HG03097 (cell line): ENCODE data around the gene TOP2B.

Experiments
- ATAC-seq: cut with Tn5 transposase; IDR thresholded peaks from one replicate; pipeline ENCODE4 v1.9.1; 2021; ENCODE audit not compliant: unreplicated experiment, low FRiP score

Gene TOP2B

DNA sequence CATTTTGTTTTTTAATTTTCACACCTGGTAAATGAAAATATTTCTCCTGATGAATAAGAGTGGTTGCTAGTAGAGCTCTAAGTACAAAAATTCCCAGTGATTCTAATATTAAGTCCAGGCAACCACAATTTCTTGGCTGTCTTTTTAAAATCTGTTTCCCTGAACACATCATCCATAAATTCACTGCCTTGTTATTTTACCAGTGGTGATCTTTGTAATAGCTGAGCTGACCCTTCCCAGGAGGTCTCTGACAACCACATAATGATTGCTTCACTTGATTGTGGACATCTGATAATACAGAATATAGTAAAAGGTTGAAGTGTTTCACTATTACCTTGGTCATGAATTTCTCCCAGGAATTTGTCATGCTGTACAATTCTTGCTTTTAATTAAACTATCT, 13.9 kb upstream of the TOP2B start:
- no peak for ATAC-seq

DNA sequence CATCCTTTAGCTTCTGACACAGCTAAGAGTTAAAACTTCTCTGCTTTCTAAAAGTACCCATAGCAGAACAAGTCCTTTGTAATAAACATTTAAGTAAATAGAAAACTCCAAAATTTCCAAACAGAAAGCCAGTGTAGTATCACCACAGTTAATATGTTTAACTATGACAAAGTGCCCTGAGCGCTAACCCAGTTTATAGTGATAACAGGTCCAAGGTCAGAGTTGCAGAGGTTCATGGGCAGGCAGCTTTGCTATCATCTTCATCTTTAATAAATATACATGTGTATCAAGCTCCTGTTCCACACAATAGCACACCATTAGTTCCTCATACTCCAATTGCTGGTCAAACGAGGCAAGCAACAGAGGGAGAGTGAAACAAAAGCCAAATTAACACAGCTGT, 12.4 kb upstream of the TOP2B start:
- ATAC-seq, result no peak

DNA sequence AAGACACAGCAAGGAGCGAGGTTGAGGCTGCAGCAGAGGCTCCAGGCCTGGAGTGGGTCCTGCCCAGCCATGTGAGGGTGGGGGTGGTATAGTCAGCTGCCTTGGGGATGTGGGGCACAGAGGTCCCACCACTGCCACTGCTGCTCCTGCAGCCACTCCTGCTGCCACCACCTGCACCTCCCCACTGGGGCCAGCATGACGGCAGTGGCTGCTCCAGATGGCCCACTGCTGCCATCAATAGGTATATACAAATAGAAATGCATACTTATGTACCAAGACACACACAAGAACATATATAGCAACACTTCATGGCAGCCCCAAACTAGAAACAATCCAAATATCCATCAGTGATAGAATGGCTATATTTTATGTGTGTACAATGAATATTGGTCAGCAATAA, 10.0 kb upstream of the TOP2B start:
- ATAC-seq, result no peak

DNA sequence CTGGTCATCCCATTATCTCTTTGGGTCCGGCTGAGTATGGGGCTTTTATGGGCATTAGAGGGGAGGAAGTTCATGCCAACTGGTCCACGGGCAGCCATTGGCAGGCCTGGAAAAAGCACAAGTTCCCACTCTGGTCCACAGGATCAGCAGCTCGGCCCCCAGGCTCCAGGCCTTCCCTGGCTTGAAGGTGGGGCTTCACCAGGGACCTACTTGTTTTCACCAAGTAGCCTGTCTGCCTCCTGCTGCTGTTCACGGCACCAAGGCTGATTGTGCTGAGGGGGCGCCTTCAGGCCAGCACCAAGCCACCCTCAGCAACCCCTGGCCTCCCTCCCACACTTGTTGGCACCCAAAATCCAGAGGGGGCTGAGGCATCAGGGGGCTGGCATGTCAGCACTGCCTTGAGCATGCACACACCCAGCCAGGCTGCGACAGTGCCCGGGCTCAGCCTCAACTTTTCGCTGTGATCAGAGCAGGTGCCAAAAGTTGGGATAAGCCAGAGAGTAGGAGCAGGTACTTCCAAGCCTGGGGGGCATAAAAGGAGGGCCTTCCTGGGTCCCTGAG, 9.1 kb upstream of the TOP2B start:
- ATAC-seq, result no peak

DNA sequence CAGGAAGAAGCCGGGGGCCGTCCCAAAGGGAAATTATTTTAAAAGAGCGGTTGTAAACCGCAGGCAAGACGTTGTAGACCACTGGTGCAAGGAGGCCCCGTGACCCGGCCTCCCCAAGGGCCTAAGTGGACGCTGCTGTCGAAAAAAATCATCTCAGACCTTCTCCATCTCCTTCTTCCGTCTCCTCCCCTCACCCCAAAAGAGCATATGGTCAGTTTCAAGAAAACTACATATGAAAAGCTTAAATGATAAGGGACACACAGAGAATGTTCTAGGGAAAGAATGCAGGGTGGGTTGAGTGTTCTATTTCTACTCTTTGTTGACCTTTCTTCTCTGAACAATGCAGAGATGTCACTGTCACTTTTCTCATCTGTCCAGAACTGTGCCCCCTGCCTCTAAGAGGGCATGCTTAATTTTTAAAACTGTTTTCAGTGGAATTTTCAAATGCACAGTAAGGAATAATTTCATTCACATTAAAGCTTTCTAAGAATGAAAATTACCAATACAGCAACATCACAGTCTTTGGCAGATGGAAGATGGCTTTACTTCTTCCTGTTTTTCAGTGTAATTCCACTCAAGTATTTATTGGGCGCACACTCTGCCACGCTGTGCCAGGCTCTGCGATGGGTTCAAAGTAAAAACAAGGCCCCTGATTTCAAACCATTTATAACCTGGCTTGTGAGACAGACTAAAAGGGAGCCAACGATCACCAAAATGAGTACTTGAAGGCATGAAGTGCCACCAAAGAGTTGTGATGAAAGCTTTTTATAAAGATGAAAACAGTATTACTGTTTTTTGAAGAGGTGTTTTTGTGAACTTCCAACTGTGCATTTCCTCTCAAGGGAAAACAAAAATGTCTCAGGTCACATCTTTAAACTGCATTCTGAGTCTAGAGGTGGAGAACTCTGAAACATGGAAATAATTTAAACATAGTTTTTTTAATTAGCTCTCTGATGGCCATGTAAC, 891 bp upstream of the TOP2B start:
- peak; percentile 34 for ATAC-seq

DNA sequence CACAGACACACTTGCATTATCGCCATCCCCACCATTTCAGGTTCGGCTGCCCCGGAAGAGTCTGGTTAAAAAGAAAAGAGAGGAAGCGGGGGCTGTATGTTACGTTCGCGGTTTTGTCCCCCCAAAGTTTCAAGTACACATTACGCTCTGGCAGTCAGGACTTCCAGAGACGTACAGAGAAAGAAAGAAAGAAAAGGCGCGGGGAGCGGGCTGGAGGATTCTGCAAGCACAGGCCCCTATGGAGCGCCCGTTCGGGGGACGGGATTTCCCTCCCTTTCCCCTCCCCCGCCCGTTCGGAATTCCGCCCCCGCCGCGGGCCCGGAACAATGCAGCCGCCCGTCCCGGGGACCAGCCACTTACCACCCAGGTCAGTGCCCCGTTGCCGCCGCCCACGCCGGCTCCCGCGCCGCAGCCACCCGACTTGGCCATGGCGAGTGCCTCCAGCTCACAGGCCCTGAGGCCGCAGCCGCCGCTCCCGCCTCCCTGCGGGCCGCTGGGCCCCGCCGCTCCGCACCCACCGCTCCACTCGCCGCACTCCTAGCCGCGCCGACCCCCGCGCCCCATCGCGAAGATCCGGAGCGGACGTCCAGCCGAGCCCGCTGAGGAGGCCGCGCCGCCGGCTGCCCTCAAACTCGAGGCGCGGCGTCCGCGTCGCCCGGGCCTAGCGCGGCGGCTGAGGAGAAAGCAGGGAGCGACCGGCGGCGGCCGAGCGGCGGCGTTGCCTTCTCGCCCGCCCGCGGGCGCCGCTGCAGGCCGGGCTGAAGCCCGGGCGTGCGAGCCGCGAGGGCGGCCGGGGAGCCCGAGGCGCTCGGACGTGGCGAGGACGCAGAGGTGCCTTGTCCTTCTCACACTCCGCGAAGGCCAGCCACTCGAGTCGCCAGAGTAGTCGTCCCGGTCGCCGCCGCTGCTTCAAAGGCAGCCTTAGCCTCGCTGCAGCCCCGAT, 567 bp downstream of the TOP2B start:
- peak; percentile 26 for ATAC-seq

DNA sequence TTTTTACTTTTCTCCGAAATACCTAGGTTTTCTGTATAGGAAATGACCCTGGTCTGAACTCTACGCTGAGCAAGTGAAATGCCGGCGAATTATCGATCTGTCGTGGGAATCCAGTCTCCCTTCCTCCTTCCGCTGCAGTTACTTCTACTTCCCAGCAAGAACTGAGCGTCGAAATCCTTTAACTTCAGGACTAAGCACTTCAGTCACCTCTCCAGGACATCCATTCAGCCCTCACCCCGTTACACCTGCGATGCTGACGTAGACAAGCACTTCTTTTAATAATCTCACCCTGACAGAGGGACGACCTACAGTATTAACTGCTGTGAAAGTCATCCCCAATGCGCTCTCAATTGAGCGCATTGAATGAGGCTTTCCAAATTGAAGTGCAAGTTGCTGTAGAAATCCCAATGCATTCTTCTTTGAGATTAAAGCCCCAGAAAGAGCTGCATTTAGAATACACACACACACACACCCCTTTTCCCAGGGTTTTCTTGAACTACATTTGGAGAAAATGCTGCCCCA, 1.3 kb downstream of the TOP2B start:
- ATAC-seq, result peak; percentile 12

DNA sequence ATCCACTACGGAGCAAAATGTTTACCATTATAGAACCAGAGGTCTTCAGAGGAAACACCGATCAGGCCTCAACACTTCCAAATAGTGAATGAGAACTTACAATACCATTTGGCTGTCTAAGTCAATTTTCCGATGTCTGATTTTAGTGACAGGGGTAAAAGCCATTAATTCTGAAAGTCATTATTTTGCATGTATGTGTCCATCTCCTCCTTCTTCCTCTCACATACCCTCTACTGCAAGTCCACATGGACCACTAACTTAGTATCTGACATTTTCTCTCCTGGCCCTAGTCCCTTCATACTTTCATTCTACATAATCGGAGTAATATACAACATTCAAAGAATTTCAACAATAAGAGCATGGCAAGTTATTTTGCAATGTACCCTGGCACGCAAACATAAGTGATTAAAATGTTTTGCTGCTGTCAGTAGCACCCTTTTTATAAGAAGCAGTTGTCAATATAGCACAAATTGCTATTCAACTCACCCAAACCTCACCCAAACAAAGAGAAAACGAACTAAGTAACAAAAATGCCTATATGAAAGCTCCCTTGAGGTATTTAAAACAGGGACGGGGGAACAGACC, 1.9 kb downstream of the TOP2B start:
- ATAC-seq, result no peak

DNA sequence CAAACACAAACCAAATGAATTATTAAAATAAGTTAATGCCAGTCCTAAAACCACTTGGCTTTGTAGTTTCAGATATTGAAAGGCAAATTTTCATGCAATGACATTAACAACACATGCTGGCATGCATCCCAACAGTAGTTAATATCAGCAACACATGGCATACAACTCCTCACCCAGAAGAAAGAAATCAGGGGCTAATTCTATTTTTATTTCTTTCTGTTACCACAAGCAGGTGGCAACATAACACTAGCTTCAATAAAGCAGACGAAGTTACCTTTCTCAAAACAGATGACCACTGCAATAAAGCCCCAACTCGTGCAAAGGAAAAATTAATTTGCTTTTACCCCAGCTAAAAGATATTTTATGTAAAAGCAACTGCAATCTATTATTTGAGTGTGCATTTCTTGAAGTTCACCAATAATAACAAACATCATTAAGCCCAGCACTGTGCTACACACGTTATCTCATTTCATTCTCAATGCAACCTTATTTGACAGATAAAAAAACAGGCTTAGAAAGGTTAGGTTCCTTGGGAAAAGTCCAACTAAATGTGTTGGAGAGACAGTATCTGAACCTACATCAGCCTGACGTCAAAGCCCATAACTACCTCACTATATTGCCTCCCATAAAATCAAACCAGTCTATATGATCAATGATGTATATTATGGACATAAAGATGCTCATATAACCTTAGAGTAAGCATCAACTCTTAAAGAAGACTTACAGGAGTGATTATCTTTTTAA, 2.8 kb downstream of the TOP2B start:
- no peak for ATAC-seq

DNA sequence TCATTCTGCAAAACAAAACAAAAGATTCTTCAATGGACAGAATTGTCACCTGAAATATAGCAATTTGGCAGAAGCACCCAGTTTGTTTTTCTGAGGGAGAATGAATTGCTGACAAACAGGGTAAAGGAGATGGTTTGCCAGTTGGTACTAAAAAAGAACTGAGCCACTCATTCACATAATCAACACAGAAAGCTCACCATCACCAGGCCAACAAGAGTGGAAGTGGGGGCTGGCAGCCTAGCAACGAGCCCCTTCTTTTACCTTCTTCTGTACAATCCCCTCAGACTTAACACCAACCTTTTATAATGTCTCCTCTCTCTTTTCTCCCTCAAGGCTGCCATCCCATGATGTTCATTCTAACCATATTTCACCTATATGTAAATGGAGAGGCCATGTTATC, 5.9 kb downstream of the TOP2B start:
- ATAC-seq, result no peak

DNA sequence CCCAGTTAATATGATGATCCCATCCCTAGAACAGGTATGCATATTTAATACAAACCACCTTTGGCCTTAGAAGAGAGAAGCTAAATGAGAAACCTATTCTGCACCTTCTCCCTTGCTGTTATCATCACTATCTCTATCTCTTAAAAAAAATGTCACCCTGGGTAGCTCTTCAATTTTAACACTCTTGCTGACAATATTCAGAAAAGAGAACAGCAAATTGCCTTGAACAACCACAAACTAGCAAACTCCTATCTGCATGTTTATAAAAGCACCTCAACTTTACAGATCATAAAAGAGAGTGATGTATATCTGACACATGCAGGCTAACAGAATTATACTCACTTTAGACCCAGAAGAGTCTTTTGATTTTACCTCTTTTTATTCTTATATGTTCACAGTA, 7.4 kb downstream of the TOP2B start:
- no peak for ATAC-seq

DNA sequence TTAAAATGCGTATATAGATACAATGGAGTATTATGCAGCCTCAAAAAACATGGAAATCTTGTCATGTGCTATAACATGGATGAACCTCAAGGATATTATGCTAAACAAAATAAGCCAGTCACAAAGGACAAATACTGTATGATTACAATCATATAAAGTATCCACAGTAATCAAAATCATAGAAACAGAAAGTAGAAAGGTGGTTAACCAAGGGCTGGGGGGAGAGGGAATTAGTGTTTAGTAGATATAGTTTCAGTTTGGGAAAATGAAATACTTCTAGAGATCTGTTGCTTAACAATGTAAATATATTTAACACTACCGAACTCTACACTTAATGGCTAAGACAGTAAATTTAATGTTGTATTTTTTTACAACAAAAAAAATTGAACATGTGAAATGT, 9.0 kb downstream of the TOP2B start:
- ATAC-seq, result no peak

DNA sequence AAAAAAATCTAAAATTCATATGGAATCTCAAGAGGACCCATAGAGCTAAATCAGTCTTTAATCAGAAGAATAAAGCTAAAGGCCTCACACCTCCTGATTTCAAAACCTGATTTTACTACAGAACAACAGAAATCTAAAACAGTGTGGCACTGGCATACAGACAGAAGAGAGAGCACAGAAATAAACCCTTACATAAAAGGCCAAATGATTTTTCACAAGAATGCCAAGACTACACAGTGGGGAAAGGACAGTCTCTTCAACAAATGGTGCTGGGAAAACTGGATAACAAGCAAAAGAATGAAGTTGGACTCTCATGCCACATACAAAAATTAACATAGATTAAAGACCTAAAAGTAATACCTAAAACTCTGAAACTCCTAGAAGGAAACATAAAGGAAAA, 10.1 kb downstream of the TOP2B start:
- no peak for ATAC-seq

DNA sequence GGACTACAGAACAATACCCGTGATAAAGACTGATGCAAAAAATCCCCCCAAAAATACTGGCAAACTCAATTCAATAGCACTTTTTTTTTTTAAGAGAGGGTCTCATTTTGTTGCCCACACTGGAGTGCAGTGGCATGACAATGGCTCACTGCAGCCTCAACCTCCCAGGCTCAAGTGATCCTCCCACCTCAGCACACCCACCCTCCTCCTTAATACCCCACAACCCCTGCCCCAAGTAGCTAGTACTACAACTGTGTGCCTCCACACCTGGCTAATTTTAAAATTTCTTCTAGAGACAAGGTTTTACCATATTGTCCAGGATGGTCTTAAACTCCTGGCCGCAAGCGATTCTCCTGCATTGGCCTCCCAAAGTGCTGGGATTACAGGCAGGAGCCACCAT, 11.4 kb downstream of the TOP2B start:
- no peak for ATAC-seq

DNA sequence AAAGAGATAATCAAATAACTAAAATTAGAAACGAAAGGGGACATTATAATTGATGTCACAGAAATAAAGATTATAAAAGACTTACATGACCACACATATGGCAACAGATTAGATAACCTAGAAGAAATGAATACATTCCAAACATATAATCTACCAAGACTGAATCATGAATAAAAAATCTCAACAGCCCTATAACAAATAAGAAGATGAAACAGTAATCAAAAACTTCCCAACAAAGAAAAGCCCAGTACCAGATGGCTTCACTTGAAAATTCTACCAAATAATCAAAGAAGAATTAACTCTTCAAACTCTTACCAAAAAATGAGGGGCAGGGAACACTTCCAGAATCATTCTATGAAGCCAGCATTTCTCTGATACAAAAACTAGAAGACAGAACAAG, 11.8 kb downstream of the TOP2B start:
- ATAC-seq, result no peak

DNA sequence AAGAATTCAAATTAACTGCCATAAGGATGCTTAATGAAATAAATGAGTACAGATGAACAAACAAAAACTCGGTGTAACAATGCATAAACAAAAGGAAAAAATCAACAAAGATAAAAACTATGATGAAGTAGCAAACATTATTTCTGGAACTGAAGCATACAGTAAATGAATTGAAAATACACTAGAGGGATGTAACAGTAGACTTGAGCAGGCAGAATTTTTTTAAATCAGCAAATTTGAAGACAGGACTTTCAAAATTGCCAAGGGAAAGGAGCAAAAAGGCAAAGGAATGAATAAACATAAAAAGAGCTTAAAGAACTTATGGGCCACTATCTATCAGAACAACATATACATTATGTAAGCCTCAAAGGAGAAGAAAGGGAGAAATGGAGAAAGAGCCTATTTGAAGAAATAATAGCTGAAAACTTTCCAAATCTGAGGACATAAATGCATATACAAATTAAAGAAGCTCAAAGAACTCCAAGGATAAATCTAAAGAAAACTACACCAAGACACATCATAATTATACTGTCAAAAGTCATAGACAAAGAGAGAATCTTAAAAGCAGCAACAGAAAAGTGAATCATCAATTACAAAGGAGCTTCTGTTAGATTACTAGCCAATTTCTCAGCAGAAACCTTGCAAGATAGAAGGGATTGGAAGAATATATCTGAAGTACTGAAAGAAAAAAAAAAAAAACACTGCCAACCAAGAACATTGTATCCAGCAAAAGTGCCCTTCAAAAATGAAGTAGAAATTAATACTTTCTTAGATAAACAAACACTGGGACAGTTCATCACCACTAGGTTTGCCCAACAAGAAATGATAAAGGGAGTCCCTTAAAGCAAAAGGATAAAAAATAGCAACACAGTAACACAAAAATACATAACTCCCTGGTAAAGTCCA, 15.5 kb downstream of the TOP2B start:
- no peak for ATAC-seq

DNA sequence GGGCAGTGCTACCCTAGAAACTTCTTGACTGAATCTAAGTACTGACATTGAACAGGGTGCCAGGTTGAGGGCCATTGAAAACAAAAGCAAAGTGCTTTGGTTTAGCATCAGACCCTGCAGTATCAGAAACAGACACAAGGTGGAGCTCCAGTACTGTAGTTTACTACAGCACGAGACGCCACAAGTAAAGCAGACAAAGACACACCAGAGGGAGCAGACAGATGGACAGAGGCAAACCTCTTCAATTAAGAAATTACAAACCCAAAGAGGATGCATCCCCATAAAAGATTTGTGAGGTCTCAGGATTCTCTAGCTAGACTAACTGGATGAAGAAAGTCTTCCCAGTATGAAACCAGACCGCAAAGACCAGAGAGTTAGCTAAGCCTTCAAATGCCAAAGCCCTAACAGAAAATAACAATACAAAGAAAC, 16.6 kb downstream of the TOP2B start:
- ATAC-seq, result peak; percentile 98

DNA sequence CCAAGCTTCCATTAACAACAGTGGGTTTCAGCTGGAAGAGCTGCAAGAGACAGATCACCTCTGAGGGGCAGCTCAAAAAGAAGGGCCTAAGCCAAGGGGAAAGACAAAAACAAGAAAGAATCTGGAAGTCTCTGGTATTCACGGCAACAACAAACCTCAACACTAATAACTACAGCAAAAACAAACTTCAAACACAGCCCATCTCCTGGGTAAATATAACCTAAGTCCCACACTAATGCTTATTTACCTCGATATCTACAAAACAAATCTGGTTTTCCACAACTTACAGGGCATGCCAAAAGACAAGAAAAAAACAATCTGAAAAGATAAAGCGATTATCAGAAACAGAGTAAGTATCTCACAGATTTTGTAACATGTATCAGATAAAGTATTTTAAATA, 29.7 kb downstream of the TOP2B start:
- ATAC-seq, result no peak

DNA sequence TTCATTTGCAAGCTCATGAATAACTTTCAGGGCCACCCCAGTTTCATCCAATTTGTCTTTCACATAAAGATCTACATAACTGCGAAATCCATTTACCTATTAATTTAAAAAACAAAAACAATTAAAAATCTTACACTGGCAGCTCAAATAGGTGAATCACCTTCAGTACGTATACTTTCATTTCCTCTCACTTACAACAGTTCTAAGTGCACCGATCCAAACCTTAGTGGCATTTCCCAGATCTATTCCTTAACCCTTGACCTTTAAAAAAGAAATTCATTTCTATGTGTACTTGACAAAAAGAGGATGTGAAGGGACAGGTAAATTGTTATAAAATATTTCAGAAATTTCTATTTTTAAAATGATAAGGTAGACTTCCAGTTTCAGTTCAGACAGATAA, 30.8 kb downstream of the TOP2B start:
- no peak for ATAC-seq
